ENCODE measurements around the gene RPS16.

RPS16 gene

GRCh38 chr19:39411081-39411831, 24.5 kb downstream of the RPS16 start:
- Histone ChIP-seq H3K4me1 (ENCODE audit: control insufficient read depth, insufficient read depth, low read length, poor library complexity, severe bottlenecking) (peaks cover 45% of the 10 kb centered on the region), H3K9me3 (ENCODE audit: control insufficient read depth, low read length) (no peaks in the 10 kb centered on the region), H3K36me3 (ENCODE audit: control insufficient read depth, insufficient read depth, low read length) (peaks cover 32% of the 10 kb centered on the region), H3K4me3 (ENCODE audit: extremely low read depth, insufficient read depth, low read length, poor library complexity, severe bottlenecking) (peak overlapping the region; percentile 98), H3K27ac (ENCODE audit: low read depth, low read length, severe bottlenecking) (peak overlapping the region; percentile 67)
- 52 to 53% methylated on average over 5 to 7 of the region's 9 CpGs for WGBS, 2 experiments (ENCODE audit: insufficient coverage in 2 of 2)

- Histone ChIP-seq H3K4me3 (ENCODE audit: extremely low read depth, insufficient read depth, low read length, poor library complexity, severe bottlenecking) (no peak overlapping the region), H3K36me3 (ENCODE audit: control insufficient read depth, insufficient read depth, low read length) (peaks cover 27% of the 10 kb centered on the region), H3K4me1 (ENCODE audit: control insufficient read depth, insufficient read depth, low read length, poor library complexity, severe bottlenecking) (peaks cover 44% of the 10 kb centered on the region), H3K27ac (ENCODE audit: low read depth, low read length, severe bottlenecking) (peak overlapping the region; percentile 87), H3K9me3 (ENCODE audit: control insufficient read depth, low read length) (no peaks in the 10 kb centered on the region)
- WGBS, 2 experiments (ENCODE audit: insufficient coverage in 2 of 2), result 58 to 89% methylated on average over 1 of the region's 1 CpG
These were observed 25.0 kb downstream of the RPS16 start for GRCh38 chr19:39410831-39411080.

- Histone ChIP-seq H3K4me3 (ENCODE audit: extremely low read depth, insufficient read depth, low read length, poor library complexity, severe bottlenecking) (peak overlapping the region; percentile 89), H3K4me1 (ENCODE audit: control insufficient read depth, insufficient read depth, low read length, poor library complexity, severe bottlenecking) (peaks cover 43% of the 10 kb centered on the region), H3K9me3 (ENCODE audit: control insufficient read depth, low read length) (no peaks in the 10 kb centered on the region), H3K27ac (ENCODE audit: low read depth, low read length, severe bottlenecking) (peak overlapping the region; percentile 87), H3K36me3 (ENCODE audit: control insufficient read depth, insufficient read depth, low read length) (peaks cover 21% of the 10 kb centered on the region)
- WGBS, 2 experiments (ENCODE audit: insufficient coverage in 2 of 2), result 5% methylated on average over 28 to 32 of the region's 35 CpGs
These were observed 25.5 kb downstream of the RPS16 start for GRCh38 chr19:39410017-39410830.

GRCh38 chr19:39409208-39410016, 26.3 kb downstream of the RPS16 start:
- H3K4me1 ChIP-seq (ENCODE audit: control insufficient read depth, insufficient read depth, low read length, poor library complexity, severe bottlenecking), result peaks cover 42% of the 10 kb centered on the region
- peak overlapping the region; percentile 87 for H3K27ac ChIP-seq (ENCODE audit: low read depth, low read length, severe bottlenecking)
- peak overlapping the region; percentile 89 for H3K4me3 ChIP-seq (ENCODE audit: extremely low read depth, insufficient read depth, low read length, poor library complexity, severe bottlenecking)
- H3K9me3 ChIP-seq (ENCODE audit: control insufficient read depth, low read length), result no peaks in the 10 kb centered on the region
- peaks cover 14% of the 10 kb centered on the region for H3K36me3 ChIP-seq (ENCODE audit: control insufficient read depth, insufficient read depth, low read length)
- 1 to 3% methylated on average over 27 to 37 of the region's 52 CpGs for WGBS, 2 experiments (ENCODE audit: insufficient coverage in 2 of 2)

- WGBS, 2 experiments (ENCODE audit: insufficient coverage in 2 of 2), result 91 to 92% methylated on average over 15 to 16 of the region's 20 CpGs
- H3K9me3 ChIP-seq (ENCODE audit: control insufficient read depth, low read length), result no peaks in the 10 kb centered on the region
- H3K36me3 ChIP-seq (ENCODE audit: control insufficient read depth, insufficient read depth, low read length), result peaks cover 13% of the 10 kb centered on the region
- peak overlapping the region; percentile 29 for H3K27ac ChIP-seq (ENCODE audit: low read depth, low read length, severe bottlenecking)
- peak overlapping the region; percentile 89 for H3K4me3 ChIP-seq (ENCODE audit: extremely low read depth, insufficient read depth, low read length, poor library complexity, severe bottlenecking)
- peaks cover 45% of the 10 kb centered on the region for H3K4me1 ChIP-seq (ENCODE audit: control insufficient read depth, insufficient read depth, low read length, poor library complexity, severe bottlenecking)
These were observed 27.1 kb downstream of the RPS16 start for GRCh38 chr19:39408392-39409207.

- Histone ChIP-seq H3K9me3 (ENCODE audit: control insufficient read depth, low read length) (no peaks in the 10 kb centered on the region), H3K4me3 (ENCODE audit: extremely low read depth, insufficient read depth, low read length, poor library complexity, severe bottlenecking) (peak overlapping the region; percentile 89), H3K36me3 (ENCODE audit: control insufficient read depth, insufficient read depth, low read length) (peaks cover 13% of the 10 kb centered on the region), H3K4me1 (ENCODE audit: control insufficient read depth, insufficient read depth, low read length, poor library complexity, severe bottlenecking) (peaks cover 51% of the 10 kb centered on the region), H3K27ac (ENCODE audit: low read depth, low read length, severe bottlenecking) (no peak overlapping the region)
- WGBS, 2 experiments (ENCODE audit: insufficient coverage in 2 of 2), result 75 to 77% methylated on average over 28 to 40 of the region's 40 CpGs
These were observed 27.9 kb downstream of the RPS16 start for GRCh38 chr19:39407660-39408391.

- peaks cover 13% of the 10 kb centered on the region for H3K36me3 ChIP-seq (ENCODE audit: control insufficient read depth, insufficient read depth, low read length)
- no peaks in the 10 kb centered on the region for H3K9me3 ChIP-seq (ENCODE audit: control insufficient read depth, low read length)
- H3K4me1 ChIP-seq (ENCODE audit: control insufficient read depth, insufficient read depth, low read length, poor library complexity, severe bottlenecking), result peaks cover 54% of the 10 kb centered on the region
- WGBS, 2 experiments (ENCODE audit: insufficient coverage in 2 of 2), result 17 to 18% methylated on average over 14 of the region's 14 CpGs
- no peak overlapping the region for H3K27ac ChIP-seq (ENCODE audit: low read depth, low read length, severe bottlenecking)
- H3K4me3 ChIP-seq (ENCODE audit: extremely low read depth, insufficient read depth, low read length, poor library complexity, severe bottlenecking), result peak overlapping the region; percentile 89
These were observed 28.4 kb downstream of the RPS16 start for GRCh38 chr19:39407410-39407659.

GRCh38 chr19:39406656-39407409, 28.9 kb downstream of the RPS16 start, which contains the start of gene ZFP36:
TSS of gene ZFP36 (plus strand) at chr19:39406847. CDS start at chr19:39406905, 58 bp downstream.
- Histone ChIP-seq H3K27ac (ENCODE audit: low read depth, low read length, severe bottlenecking) (no peak within 1 kb of the TSS), H3K4me3 (ENCODE audit: extremely low read depth, insufficient read depth, low read length, poor library complexity, severe bottlenecking) (peak within 1 kb of the TSS; percentile 89), H3K9me3 (ENCODE audit: control insufficient read depth, low read length) (no peaks in the 10 kb centered on the region), H3K36me3 (ENCODE audit: control insufficient read depth, insufficient read depth, low read length) (peaks cover 13% of the 10 kb centered on the region), H3K4me1 (ENCODE audit: control insufficient read depth, insufficient read depth, low read length, poor library complexity, severe bottlenecking) (peaks cover 59% of the 10 kb centered on the region)
- 0 to 1% methylated on average over 40 to 47 of the region's 56 CpGs for WGBS, 2 experiments (ENCODE audit: insufficient coverage in 2 of 2)

GRCh38 chr19:39405958-39406655, 29.6 kb downstream of the RPS16 start:
- Histone ChIP-seq H3K4me3 (ENCODE audit: extremely low read depth, insufficient read depth, low read length, poor library complexity, severe bottlenecking) (peak overlapping the region; percentile 89), H3K36me3 (ENCODE audit: control insufficient read depth, insufficient read depth, low read length) (peaks cover 13% of the 10 kb centered on the region), H3K9me3 (ENCODE audit: control insufficient read depth, low read length) (no peaks in the 10 kb centered on the region), H3K27ac (ENCODE audit: low read depth, low read length, severe bottlenecking) (no peak overlapping the region), H3K4me1 (ENCODE audit: control insufficient read depth, insufficient read depth, low read length, poor library complexity, severe bottlenecking) (peaks cover 61% of the 10 kb centered on the region)
- 33 to 58% methylated on average over 8 to 12 of the region's 22 CpGs for WGBS, 2 experiments (ENCODE audit: insufficient coverage in 2 of 2)
